ENCODE results near the gene RCBTB1.
"Not testable (repeated sequence)": the region's sequence is repeated elsewhere in the genome, so short reads cannot be mapped to it uniquely, and the experiment has no call there.

Gene RCBTB1

GRCh38 chr13:49602615-49603014 lies 17.3 kb upstream of the RCBTB1 start:
- DNase-seq: not testable (repeated sequence)

- DNase-seq: no peak
These were observed 16.6 kb upstream of the RCBTB1 start for GRCh38 chr13:49602005-49602404.

- no peak for DNase-seq
These were observed 11.8 kb upstream of the RCBTB1 start for GRCh38 chr13:49597043-49597641.

GRCh38 chr13:49596221-49596620 lies 10.9 kb upstream of the RCBTB1 start:
- DNase-seq: no peak

GRCh38 chr13:49594576-49594975 lies 9.2 kb upstream of the RCBTB1 start:
- no peak for DNase-seq

- not testable (repeated sequence) for DNase-seq
These were observed 8.5 kb upstream of the RCBTB1 start for GRCh38 chr13:49593876-49594275.

GRCh38 chr13:49590714-49591113 lies 5.4 kb upstream of the RCBTB1 start:
- not testable (repeated sequence) for DNase-seq

- DNase-seq: no peak
These were observed 2.0 kb upstream of the RCBTB1 start for GRCh38 chr13:49587311-49587847.

GRCh38 chr13:49586717-49587116 lies 1.4 kb upstream of the RCBTB1 start:
- no peak for DNase-seq

GRCh38 chr13:49584771-49585182 lies 581 bp downstream of the RCBTB1 start:
- peak; percentile 15 for DNase-seq

- DNase-seq: no peak
These were observed 4.2 kb downstream of the RCBTB1 start for GRCh38 chr13:49580980-49581680.

GRCh38 chr13:49579501-49579900 lies 5.9 kb downstream of the RCBTB1 start:
- DNase-seq: no peak

- DNase-seq: no peak
These were observed 13.8 kb downstream of the RCBTB1 start for GRCh38 chr13:49571299-49572240.

GRCh38 chr13:49569993-49570689 lies 15.2 kb downstream of the RCBTB1 start:
- DNase-seq: no peak

- DNase-seq: no peak
These were observed 17.9 kb downstream of the RCBTB1 start for GRCh38 chr13:49567491-49567890.

- no peak for DNase-seq
These were observed 18.9 kb downstream of the RCBTB1 start for GRCh38 chr13:49566461-49566860.

- DNase-seq: not testable (repeated sequence)
These were observed 19.9 kb downstream of the RCBTB1 start for GRCh38 chr13:49565461-49565860.

- DNase-seq: no peak
These were observed 21.8 kb downstream of the RCBTB1 start for GRCh38 chr13:49563516-49563915.

- no peak for DNase-seq
These were observed 24.3 kb downstream of the RCBTB1 start for GRCh38 chr13:49561062-49561410.

GRCh38 chr13:49560270-49561061 lies 24.9 kb downstream of the RCBTB1 start:
- peak; percentile 49 for DNase-seq

GRCh38 chr13:49559006-49559405 lies 26.4 kb downstream of the RCBTB1 start:
- no peak for DNase-seq

- DNase-seq: no peak
These were observed 31.0 kb downstream of the RCBTB1 start for GRCh38 chr13:49554387-49554786.

Measured in CD4-positive, alpha-beta T cell treated with Interleukin-17A for 4 hours (primary cell).